Colonic mucosa (tissue), 2 donors: ENCODE results near the gene TTLL10. TPM values are rescaled to one million over a fixed set of nuclear protein-coding genes. Genes with fewer than 3 reads are reported as not detected.

Experiments used
- microRNA-seq: library from miRNA; unstranded; fragments of <30 nt; microRNA quantifications from one replicate; pipeline ENCODE4, GENCODE V29; 2019
- total RNA-seq, 2 donors: library from RNA; stranded (reverse); fragmentation: NEBNext Ultra II Directional in 1 of 2; extraction: Animal tissue kit (Norgen Biotek cat#: 25700) in 1 of 2; gene quantifications; one replicate each; pipeline ENCODE4 v1.2.1, GENCODE V29; 2021
- donor health status: DM: no; HTN: no; CAD: no.
- donor health status: DM: no; HTN: no; CAD: no.

Gene TTLL10
- total RNA-seq, 2 donors from 2014 or later = 0.64 to 2.3 TPM

Small RNAs within 50 kb of the gene (microRNA-seq; reads per million reads assigned to microRNA genes)
- gene MIR200A (2,013 reads per million, percentile 85 among the genes with 10 or more reads in this experiment), gene MIR200B (46,399 reads per million, percentile 97 among the genes with 10 or more reads in this experiment), gene MIR429 (3,192 reads per million, percentile 87 among the genes with 10 or more reads in this experiment)

Other genes starting within 250 kb of the TTLL10 start
- 1 to 10 TPM; 3.0 to 4.2 TPM for gene SAMD11, start 250.0 kb upstream of the TTLL10 start, total RNA-seq
- 100 to 1,000 TPM in 1 of 2 donors, 10 to 100 TPM in 1; 46.9 to 127 TPM for gene NOC2L, start 214.6 kb upstream of the TTLL10 start, total RNA-seq
- 10 to 100 TPM in 1 of 2 donors, 1 to 10 TPM in 1; 9.9 to 16.7 TPM for gene KLHL17, start 213.3 kb upstream of the TTLL10 start, total RNA-seq
- gene PLEKHN1, start 207.4 kb upstream of the TTLL10 start, total RNA-seq = under 1 TPM; 0.61 to 0.64 TPM
- gene PERM1, start 191.8 kb upstream of the TTLL10 start, total RNA-seq = not detected
- gene HES4, start 173.8 kb upstream of the TTLL10 start, total RNA-seq = 10 to 100 TPM; 30.5 to 47.3 TPM
- gene ISG15, start 160.4 kb upstream of the TTLL10 start, total RNA-seq = 10 to 100 TPM; 21.9 to 25.2 TPM
- gene AGRN, start 153.8 kb upstream of the TTLL10 start, total RNA-seq = 100 to 1,000 TPM in 1 of 2 donors, 10 to 100 TPM in 1; 68.1 to 106 TPM
- 1 to 10 TPM; 5.1 to 5.7 TPM for gene RNF223, start 99.6 kb upstream of the TTLL10 start, total RNA-seq
- 10 to 100 TPM; 18.9 to 36.0 TPM for gene C1orf159, start 57.8 kb upstream of the TTLL10 start, total RNA-seq
- gene TNFRSF18, start 32.7 kb downstream of the TTLL10 start, total RNA-seq = 1 to 10 TPM in 1 of 2 donors, under 1 TPM in 1; 0.61 to 1.7 TPM
- gene TNFRSF4, start 40.3 kb downstream of the TTLL10 start, total RNA-seq = 1 to 10 TPM; 1.2 to 2.3 TPM
- 100 to 1,000 TPM; 202 to 325 TPM for gene SDF4, start 58.1 kb downstream of the TTLL10 start, total RNA-seq
- gene B3GALT6, start 58.4 kb downstream of the TTLL10 start, total RNA-seq = 10 to 100 TPM in 1 of 2 donors, 1 to 10 TPM in 1; 8.0 to 12.0 TPM
- 10 to 100 TPM; 21.3 to 34.2 TPM for gene C1QTNF12, start 72.8 kb downstream of the TTLL10 start, total RNA-seq
- gene UBE2J2, start 100.0 kb downstream of the TTLL10 start, total RNA-seq = 10 to 100 TPM; 43.1 to 83.3 TPM
- gene SCNN1D, start 106.6 kb downstream of the TTLL10 start, total RNA-seq = 1 to 10 TPM; 1.1 to 2.2 TPM
- gene ACAP3, start 134.1 kb downstream of the TTLL10 start, total RNA-seq = 10 to 100 TPM; 34.1 to 68.1 TPM
- 10 to 100 TPM; 14.3 to 35.8 TPM for gene PUSL1, start 134.7 kb downstream of the TTLL10 start, total RNA-seq
- 100 to 1,000 TPM in 1 of 2 donors, 10 to 100 TPM in 1; 70.6 to 126 TPM for gene INTS11, start 150.8 kb downstream of the TTLL10 start, total RNA-seq
- gene CPTP, start 150.9 kb downstream of the TTLL10 start, total RNA-seq = 10 to 100 TPM; 45.4 to 60.2 TPM
- gene TAS1R3, start 157.4 kb downstream of the TTLL10 start, total RNA-seq = under 1 TPM; 0.24 to 0.57 TPM
- gene DVL1, start 175.5 kb downstream of the TTLL10 start, total RNA-seq = 10 to 100 TPM; 49.9 to 71.3 TPM
- 10 to 100 TPM in 1 of 2 donors, 1 to 10 TPM in 1; 5.9 to 14.0 TPM for gene MXRA8, start 184.7 kb downstream of the TTLL10 start, total RNA-seq
- 100 to 1,000 TPM; 179 to 332 TPM for gene AURKAIP1, start 201.3 kb downstream of the TTLL10 start, total RNA-seq
- 100 to 1,000 TPM in 1 of 2 donors, 10 to 100 TPM in 1; 92.3 to 104 TPM for gene CCNL2, start 225.5 kb downstream of the TTLL10 start, total RNA-seq
- gene MRPL20, start 233.4 kb downstream of the TTLL10 start, total RNA-seq = 100 to 1,000 TPM in 1 of 2 donors, 10 to 100 TPM in 1; 88.1 to 143 TPM
- 1 to 10 TPM in 1 of 2 donors, under 1 TPM in 1; 0.57 to 2.0 TPM for gene ANKRD65, start 247.4 kb downstream of the TTLL10 start, total RNA-seq